ENCODE measurements around the gene DPM1. TPM values are rescaled to one million over a fixed set of nuclear protein-coding genes. Genes with fewer than 3 reads are reported as not detected.

Gene DPM1
- total RNA-seq (38.7 and 41.9 TPM in 2 replicates), polyA plus RNA-seq (21.4 and 33.9 TPM in 2 replicates), polyA minus RNA-seq (15.6 and 31.2 TPM in 2 replicates), Bru-seq, nascent RNA (percentile 92 among the genes with signal in this experiment), BruChase-seq, experiment 1, labeled RNA remaining after a 6-hour chase (percentile 84 among the genes with signal in this experiment), BruChase-seq, experiment 2, labeled RNA remaining after a 2-hour chase (percentile 84 among the genes with signal in this experiment)
- 46.5 and 58.3 TPM in 2 replicates for polyA plus RNA-seq (2011; cell fraction: cytosol; rRNA removed)
- polyA plus RNA-seq (2011; cell fraction: nucleus; rRNA removed): 25.4 and 39.9 TPM in 2 replicates
- polyA plus RNA-seq (2012): 57.4 and 72.7 TPM in 2 replicates
- polyA minus RNA-seq (2011; cell fraction: cytosol; rRNA and poly(A)+ RNA removed): 33.0 TPM
- polyA minus RNA-seq (2011; cell fraction: nucleus; rRNA and poly(A)+ RNA removed): 7.9 and 8.0 TPM in 2 replicates
- long read RNA-seq, transcript DPM1-203 (9 exons, 1,075 nt): major isoform, 50 of 82 reads
- long read RNA-seq, partial matches to known transcripts: 4 of 82 reads
- long read RNA-seq, other reads (novel, unspliced or antisense): 25 of 82 reads

- TF ChIP-seq MYC (IDR thresholded peaks at IDR 0.05; ENCODE audit: low read depth, low read length) (no peak), CTCF (IDR thresholded peaks at IDR 0.05; ENCODE audit: extremely low read depth in 1 of 2, insufficient read depth in 1 of 2, low read depth in 1 of 2, low read length in 2 of 2) (no peak), EZH2 (IDR thresholded peaks at IDR 0.05; ENCODE audit: borderline replicate concordance, low read depth, low read length, severe bottlenecking) (no peak), MAX (IDR thresholded peaks at IDR 0.05; ENCODE audit: insufficient read depth, insufficient read length) (no peak), FOS (IDR thresholded peaks at IDR 0.05; ENCODE audit: borderline replicate concordance, insufficient read depth, low read length) (no peak), POLR2A (IDR thresholded peaks at IDR 0.05; ENCODE audit: low read depth, low read length) (peak; percentile 93), GATA2 (IDR thresholded peaks at IDR 0.05; ENCODE audit: insufficient read depth, insufficient read length, low read depth, low read length) (no peak), POLR2AphosphoS5 (IDR thresholded peaks at IDR 0.05; ENCODE audit: insufficient read depth, low read depth, low read length) (peak; percentile 90), JUN (IDR thresholded peaks at IDR 0.05; ENCODE audit: borderline replicate concordance, insufficient read depth, insufficient read length, low read depth) (no peak)
- H3K27ac ChIP-seq (ENCODE audit: insufficient read depth, low read depth, low read length): peak within 1 kb of the TSS; percentile 96
- no peaks in the 10 kb centered on the region for H3K9me1 ChIP-seq (replicated peaks; ENCODE audit: control insufficient read depth, extremely low read depth, insufficient read depth, low read length)
- H3K9me3 ChIP-seq (replicated peaks; ENCODE audit: control insufficient read depth, insufficient read depth, low read length): no peaks in the 10 kb centered on the region
- H3K4me1 ChIP-seq (ENCODE audit: control insufficient read depth, extremely low read depth, insufficient read depth, low read length): peaks cover 24% of the 10 kb centered on the region
- intact Hi-C loops (cut with micrococcal nuclease): loop anchor here (1.0 kb wide), 2 partner anchors 27 to 140 kb away; partner anchors contain the start of gene ADNP
- BruUV-seq (replicated peaks): TSS peak; percentile 54
- ChIA-PET CTCF (interaction anchor here (1.0 to 2.5 kb wide), 9 partner anchors 16 to 368 kb away, joined by 3 to 21 read pairs (median 8); partner anchors contain the start of genes ADNP and BCAS4), POLR2A (interaction anchor here (0.7 to 2.3 kb wide), 5 partner anchors 8 to 949 kb away, joined by 3 to 15 read pairs (median 4); partner anchors contain the start of gene ADNP)
- dilution Hi-C loops (cut with MboI; ENCODE audit: extremely low pct_ligation_motif_present, low sequenced_read_pairs): no loop called here
- FAIRE-seq (no peak), DNase-seq (ENCODE audit: low read depth, low spot score) (no peak)
- H2AFZ ChIP-seq (ENCODE audit: low read depth, low read length): peak within 1 kb of the TSS; percentile 74
- H3K9ac ChIP-seq (replicated peaks; ENCODE audit: extremely low read depth, insufficient read depth, low read length): peak within 1 kb of the TSS; percentile 96
- peak within 1 kb of the TSS; percentile 55 to 94 (median 80) for H3K4me3 ChIP-seq (replicated peaks in 1 of 3; ENCODE audit: insufficient read depth in 1 of 3, low read depth in 1 of 3, low read length in 3 of 3)
- H4K20me1 ChIP-seq (replicated peaks; ENCODE audit: control insufficient read depth, extremely low read depth, insufficient read depth, low read length): no peaks in the 10 kb centered on the region
- peaks cover 0 to 9% of the 10 kb centered on the region in 2 experiments for H3K36me3 ChIP-seq (ENCODE audit: control insufficient read depth in 2 of 2, extremely low read depth in 1 of 2, insufficient read depth in 2 of 2, low read length in 2 of 2)
- peaks cover 65% of the 10 kb centered on the region for H3K79me2 ChIP-seq (ENCODE audit: control insufficient read depth, insufficient read depth, low read length)
- no peaks in the 10 kb centered on the region for H3K27me3 ChIP-seq (ENCODE audit: control insufficient read depth in 2 of 2, insufficient read depth in 2 of 2, low read length in 2 of 2)
- peak within 1 kb of the TSS; percentile 97 for H3K4me2 ChIP-seq (ENCODE audit: insufficient read depth, low read length)
Measured at GRCh38 chr20:50957798-50958614, at the start of gene DPM1. Gene DPM1, minus strand, starts transcription at chr20:50958532. Its CDS starts 9 bp downstream, at chr20:50958523.
